NK-92 (cell line): Measurements from ENCODE around the gene MTHFS.

Source experiments
- DNase-seq: peaks from one replicate; lab custom pipeline; 2025; ENCODE audit not compliant: unreplicated experiment; lab: John Stamatoyannopoulos, UW

Gene MTHFS

GRCh38 chr15:79820820-79821219 is 76.0 kb downstream of the MTHFS start:
- DNase-seq, result no peak

GRCh38 chr15:79820176-79820575 is 76.6 kb downstream of the MTHFS start:
- DNase-seq, result no peak

- DNase-seq, result no peak
Observed at GRCh38 chr15:79816571-79816970, 80.2 kb downstream of the MTHFS start.

DNA sequence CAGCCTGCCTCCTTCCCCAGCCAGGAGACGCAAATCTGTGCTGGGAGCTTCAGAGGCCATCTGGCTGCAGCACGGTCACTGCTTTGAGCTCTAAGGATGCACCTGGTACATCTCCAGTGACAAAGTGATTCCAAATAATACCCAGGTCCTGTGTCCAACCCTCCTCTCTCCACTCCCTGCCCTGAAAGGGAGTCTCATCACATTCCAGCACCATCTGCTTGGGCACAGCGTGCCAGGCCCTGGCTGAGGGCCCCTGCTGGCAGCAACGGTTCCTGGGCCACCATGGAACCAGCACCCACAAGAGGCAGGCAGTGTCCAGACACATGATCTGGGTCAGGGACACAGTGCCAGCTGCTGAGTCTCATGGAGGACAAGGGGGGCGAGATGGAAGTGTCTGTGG is 81.3 kb downstream of the MTHFS start:
- DNase-seq, result no peak

GRCh38 chr15:79812541-79812940 is 84.3 kb downstream of the MTHFS start:
- no peak for DNase-seq

- no peak for DNase-seq
Observed at GRCh38 chr15:79811406-79812405, 85.1 kb downstream of the MTHFS start.

DNA sequence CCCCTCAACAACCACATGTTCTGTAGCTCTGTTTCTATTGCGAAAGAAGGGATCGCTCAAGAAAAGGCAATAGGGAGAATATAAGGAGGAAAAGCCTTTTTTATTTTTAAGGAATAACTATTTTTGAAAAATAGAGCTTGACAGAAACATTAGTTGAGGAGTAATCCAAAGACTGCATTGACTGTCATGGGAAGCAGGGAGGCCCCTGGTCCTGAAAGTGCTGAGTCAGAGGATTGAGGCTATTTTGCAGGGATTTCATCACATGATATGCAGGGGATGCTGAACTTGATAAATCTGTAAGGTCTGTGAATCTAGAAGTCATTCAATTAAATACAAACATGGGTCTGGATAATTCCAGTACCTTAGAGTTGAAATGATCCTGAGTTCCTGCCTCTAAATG is 92.0 kb downstream of the MTHFS start:
- DNase-seq, result no peak

DNA sequence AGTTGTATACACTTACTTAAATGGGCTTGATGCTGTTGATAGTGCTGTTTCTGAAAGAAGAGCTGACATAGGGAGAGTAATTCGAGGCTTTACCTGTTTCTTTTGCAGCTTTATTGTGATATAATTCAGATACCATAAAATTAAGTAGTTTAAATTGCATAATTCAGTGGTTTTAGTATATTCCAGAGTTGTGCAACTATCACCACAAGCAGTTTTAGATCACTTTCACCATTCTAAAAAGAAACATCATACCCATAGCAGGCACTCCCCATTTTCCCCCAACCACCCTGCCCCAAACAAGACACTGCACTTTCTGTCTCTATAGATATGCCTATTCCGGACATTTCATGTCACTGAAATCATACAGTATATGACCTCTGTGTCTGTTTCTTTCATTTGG is 98.5 kb downstream of the MTHFS start:
- no peak for DNase-seq
